GM12878 (cell line): ENCODE data around the gene ZFR.

ENCODE experiments used
- CEBPZ ChIP-seq: fragments of 150-350 bp; IDR thresholded peaks from 2 replicates; pipeline ENCODE4 v1.6.1; 2016; ENCODE audit warnings: low read depth, low read length
- CTCF ChIP-seq, 3 experiments: IDR thresholded peaks in 2 of 3; conservative IDR thresholded peaks in 1 of 3; 2 replicates each; pipeline ENCODE4 v1.5.1; 2011; ENCODE audit warnings: low read depth in 3 of 3, low read length in 3 of 3, mild to moderate bottlenecking in 3 of 3, control low read depth in 2 of 3, moderate library complexity in 2 of 3, inconsistent platforms in 1 of 3, mixed read lengths in 1 of 3; ENCODE audit not compliant: control insufficient read depth in 2 of 3, insufficient read depth in 1 of 3; ENCODE audit errors: extremely low read depth in 1 of 3
- ELK1 ChIP-seq: IDR thresholded peaks from 2 replicates; pipeline ENCODE4 v1.6.1; 2012; ENCODE audit warnings: low read depth, low read length, improper control_type of control experiment
- EZH2 ChIP-seq: IDR thresholded peaks from 2 replicates; pipeline ENCODE4 v1.6.1; 2012; ENCODE audit warnings: low read depth, mild to moderate bottlenecking, control low read depth, inconsistent platforms, low read length, borderline replicate concordance; ENCODE audit not compliant: control insufficient read depth
- HCFC1 ChIP-seq: fragments of 150-350 bp; IDR thresholded peaks from 2 replicates; pipeline ENCODE4 v1.6.1; 2014; ENCODE audit warnings: low read length
- JUND ChIP-seq: IDR thresholded peaks from 2 replicates; pipeline ENCODE4 v1.6.1; 2012; ENCODE audit warnings: low read depth, mild to moderate bottlenecking, low read length, improper control_type of control experiment, moderate library complexity
- MAX ChIP-seq: IDR thresholded peaks from 2 replicates; pipeline ENCODE4 v1.6.1; 2012; ENCODE audit warnings: low read depth, low read length, improper control_type of control experiment
- NFIC ChIP-seq: IDR thresholded peaks from 2 replicates; pipeline ENCODE4 v1.6.1; 2012; ENCODE audit warnings: low read depth, mild to moderate bottlenecking, inconsistent platforms, low read length, moderate library complexity
- POLR2A ChIP-seq: IDR thresholded peaks from 2 replicates; pipeline ENCODE4 v1.6.1; 2011; ENCODE audit warnings: low read depth, mild to moderate bottlenecking, low read length
- REST ChIP-seq: IDR thresholded peaks from 2 replicates; pipeline ENCODE4 v1.6.1; 2012; ENCODE audit warnings: mild to moderate bottlenecking, low read depth, low read length
- SP1 ChIP-seq: IDR thresholded peaks from one replicate; pipeline ENCODE4 v1.6.1; 2011; ENCODE audit warnings: low read depth, low read length
- SRF ChIP-seq, 2 experiments: IDR thresholded peaks; 2 replicates each; pipeline ENCODE4 v1.6.1; 2011; ENCODE audit warnings: low read depth in 2 of 2, low read length in 2 of 2, mild to moderate bottlenecking in 1 of 2, moderate library complexity in 1 of 2
- YY1 ChIP-seq: IDR thresholded peaks from 2 replicates; pipeline ENCODE4 v1.6.1; 2011; ENCODE audit warnings: low read depth, mild to moderate bottlenecking, low read length
- ZBED1 ChIP-seq: IDR thresholded peaks from 2 replicates; pipeline ENCODE4 v1.6.1; 2016; ENCODE audit warnings: borderline replicate concordance

- TF ChIP-seq REST = no peak
- no peak for TF ChIP-seq YY1
- no peak for TF ChIP-seq SP1
- no peak for TF ChIP-seq ELK1
- TF ChIP-seq POLR2A = no peak
- TF ChIP-seq CTCF (IDR thresholded peaks at IDR 0.05 in 2 of 3, conservative IDR thresholded peaks at IDR 0.05 in 1 of 3; ENCODE audit: control insufficient read depth in 2 of 3, extremely low read depth in 1 of 3, insufficient read depth in 1 of 3, low read depth in 3 of 3, low read length in 3 of 3) = no peak
- no peak for TF ChIP-seq JUND
- TF ChIP-seq CEBPZ = no peak
- no peak for TF ChIP-seq ZBED1
- TF ChIP-seq EZH2 = no peak
- no peak for TF ChIP-seq MAX
- TF ChIP-seq NFIC = no peak
- TF ChIP-seq SRF (IDR thresholded peaks at IDR 0.05; ENCODE audit: low read depth in 2 of 2, low read length in 2 of 2) = no peak
- no peak for TF ChIP-seq HCFC1
Measured at GRCh38 chr5:32473072-32473471, 28.5 kb upstream of the ZFR start.
